Activated CD4-positive, CD25-positive, alpha-beta regulatory T cell (primary cell): ENCODE measurements around the gene SYT3.
"Not testable (repeated sequence)": the region's sequence is repeated elsewhere in the genome, so short reads cannot be mapped to it uniquely, and the experiment has no call there.

Source experiments
- DNase-seq, 4 experiments: peaks; one replicate each; lab custom pipeline; 2025; lab: John Stamatoyannopoulos, UW

Gene SYT3

DNA sequence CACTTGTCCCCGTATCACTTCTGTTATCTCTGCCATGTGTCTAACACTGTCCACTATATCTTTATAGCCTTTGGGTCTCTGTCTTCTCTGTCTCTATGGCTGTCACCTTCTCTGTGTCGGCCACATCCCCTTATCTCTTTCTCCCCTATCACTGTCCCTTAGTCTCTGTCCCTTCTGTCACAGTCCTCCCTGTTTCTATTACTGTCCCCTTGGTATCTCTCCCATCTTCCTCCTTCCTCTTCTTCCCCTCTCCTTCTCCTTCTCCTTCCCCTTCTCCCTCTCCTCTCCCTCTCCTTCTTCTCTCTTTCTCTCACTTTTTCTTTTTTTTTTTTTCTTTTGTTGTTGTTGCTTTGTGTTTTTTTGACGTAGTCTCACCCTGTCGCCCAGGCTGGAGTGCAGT is 36.7 kb downstream of the SYT3 start:
- no peak for DNase-seq

DNA sequence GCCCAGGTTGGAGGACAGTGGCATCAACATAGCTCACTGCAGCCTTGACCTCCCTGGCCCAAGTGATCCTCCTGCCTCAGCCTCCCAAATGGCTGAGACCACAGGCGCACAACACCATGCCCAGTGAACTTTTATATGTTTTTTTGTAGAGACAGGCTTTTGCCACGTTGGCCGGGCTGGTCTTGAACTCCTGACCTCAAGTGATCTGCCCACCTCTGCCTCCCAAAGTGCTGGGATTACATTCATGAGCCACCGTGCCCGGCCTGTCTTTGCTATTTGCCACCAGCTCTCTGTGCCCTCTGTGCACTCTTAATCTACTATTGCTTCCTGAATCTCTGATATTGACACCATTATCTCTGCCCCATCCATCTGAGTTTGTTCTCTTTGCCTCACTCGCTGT is 37.2 kb downstream of the SYT3 start:
- DNase-seq, result no peak

DNA sequence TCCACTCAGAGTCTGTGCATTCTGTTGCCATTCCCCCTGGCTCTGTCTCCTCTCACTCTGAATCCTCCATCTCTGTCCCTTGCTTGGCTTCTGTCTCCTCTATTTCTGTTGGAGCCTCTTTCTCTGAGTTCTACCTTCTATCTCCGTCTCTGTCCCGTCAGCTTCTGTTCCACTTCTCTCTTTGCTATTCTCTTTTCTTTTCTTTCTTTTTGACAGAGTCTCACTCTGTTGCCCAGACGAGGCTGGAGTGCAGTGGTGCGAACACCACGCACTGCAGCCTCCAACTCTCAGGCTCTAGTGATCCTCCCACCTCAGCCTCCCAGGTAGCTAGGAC is 37.6 kb downstream of the SYT3 start:
- no peak for DNase-seq

DNA sequence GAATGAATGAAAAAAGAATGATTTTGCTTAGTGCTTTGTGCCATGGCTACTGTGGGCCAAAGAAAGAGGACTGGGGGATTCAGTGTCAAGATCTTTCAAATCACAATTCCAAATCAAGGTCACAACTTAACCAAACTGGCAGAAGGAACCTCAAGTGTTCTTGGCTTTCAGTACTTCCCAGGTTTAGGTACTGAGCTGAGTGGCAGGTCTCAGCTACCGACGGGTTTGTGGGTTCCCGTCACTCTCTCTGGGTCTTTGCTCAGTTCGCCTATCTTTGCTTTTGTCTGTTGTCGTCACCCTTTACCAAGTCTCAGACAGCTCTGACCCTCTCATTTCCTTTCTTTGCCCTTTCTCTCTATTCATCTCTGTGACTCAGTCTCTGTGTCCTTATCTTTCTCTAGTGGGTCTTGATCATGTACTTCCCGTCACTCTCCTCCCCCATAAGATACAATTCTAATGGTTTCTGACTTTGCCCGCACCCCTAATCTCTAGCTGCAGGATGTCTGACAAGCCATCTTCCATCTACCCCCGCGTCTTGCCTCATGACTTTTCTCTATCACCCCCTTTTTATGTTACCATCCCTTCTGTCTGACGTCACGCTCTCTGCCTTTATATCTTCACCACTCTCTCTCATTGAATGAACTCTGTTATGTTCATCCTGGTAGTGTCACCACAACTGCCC is 38.1 kb downstream of the SYT3 start:
- DNase-seq, result no peak

DNA sequence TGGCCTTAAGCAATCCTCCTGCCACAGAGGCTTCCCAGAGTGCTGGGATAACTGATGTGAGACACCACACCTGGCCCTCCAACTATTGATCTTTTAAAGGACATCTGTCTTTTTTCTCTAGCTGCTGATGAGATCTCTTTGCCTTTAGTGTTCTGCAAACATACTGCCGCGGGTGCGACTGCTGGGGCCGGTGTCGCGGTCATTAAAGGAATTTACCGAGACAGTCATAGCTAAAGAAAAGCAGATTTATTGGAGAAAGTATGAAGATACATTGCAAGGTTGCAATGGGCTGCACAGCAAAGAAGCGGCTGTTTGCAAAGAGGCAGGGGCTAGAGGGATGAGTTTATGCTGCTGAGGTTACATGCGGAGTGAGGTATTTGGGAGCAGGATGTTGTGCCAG is 40.3 kb downstream of the SYT3 start:
- DNase-seq, result no peak

DNA sequence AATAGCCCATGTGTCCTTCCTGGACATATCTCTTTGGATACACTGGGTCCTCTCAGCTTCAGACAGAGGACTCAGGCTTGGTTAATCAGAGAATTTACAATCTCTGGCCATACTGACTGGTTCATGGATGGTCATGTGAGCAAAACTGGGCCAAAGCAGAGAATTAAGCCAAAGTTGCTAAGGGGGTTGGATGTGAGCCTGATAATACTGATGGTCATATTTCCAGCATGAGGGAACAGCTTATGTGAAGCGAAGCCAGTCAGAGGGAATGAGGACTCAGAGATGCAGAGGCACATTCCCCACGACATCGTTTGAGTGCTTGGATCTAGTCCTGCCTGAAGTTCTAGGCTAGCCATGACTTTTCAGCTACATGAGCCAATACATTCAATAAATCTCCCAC is 49.5 kb downstream of the SYT3 start:
- DNase-seq, result no peak

DNA sequence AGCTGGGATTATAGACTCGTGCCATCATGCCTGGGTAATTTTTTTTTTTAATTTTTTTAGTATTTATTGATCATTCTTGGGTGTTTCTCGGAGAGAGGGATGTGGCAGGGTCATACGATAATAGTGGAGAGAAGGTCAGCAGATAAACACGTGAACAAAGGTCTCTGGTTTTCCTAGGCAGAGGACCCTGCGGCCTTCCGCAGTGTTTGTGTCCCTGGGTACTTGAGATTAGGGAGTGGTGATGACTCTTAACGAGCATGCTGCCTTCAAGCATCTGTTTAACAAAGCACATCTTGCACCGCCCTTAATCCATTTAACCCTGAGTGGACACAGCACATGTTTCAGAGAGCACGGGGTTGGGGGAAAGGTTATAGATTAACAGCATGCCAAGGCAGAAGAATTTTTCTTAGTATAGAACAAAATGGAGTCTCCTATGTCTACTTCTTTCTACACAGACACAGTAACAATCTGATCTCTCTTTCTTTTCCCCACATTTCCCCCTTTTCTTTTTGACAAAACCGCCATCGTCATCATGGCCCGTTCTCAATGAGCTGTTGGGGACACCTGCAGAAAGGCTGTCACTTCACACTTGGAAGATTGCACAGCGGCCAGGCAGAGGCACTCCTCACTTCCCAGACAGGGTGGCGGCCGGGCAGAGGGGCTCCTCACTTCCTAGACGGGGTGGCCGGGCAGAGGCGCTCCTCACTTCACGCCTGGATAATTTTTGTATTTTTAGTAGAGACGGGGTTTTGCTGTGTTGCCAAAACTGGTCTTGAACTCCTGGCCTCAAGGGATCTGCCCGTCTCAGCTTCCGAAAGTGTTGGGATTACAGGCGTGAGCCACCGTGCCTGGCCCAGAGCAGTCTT is 57.7 kb downstream of the SYT3 start:
- not testable (repeated sequence) for DNase-seq

DNA sequence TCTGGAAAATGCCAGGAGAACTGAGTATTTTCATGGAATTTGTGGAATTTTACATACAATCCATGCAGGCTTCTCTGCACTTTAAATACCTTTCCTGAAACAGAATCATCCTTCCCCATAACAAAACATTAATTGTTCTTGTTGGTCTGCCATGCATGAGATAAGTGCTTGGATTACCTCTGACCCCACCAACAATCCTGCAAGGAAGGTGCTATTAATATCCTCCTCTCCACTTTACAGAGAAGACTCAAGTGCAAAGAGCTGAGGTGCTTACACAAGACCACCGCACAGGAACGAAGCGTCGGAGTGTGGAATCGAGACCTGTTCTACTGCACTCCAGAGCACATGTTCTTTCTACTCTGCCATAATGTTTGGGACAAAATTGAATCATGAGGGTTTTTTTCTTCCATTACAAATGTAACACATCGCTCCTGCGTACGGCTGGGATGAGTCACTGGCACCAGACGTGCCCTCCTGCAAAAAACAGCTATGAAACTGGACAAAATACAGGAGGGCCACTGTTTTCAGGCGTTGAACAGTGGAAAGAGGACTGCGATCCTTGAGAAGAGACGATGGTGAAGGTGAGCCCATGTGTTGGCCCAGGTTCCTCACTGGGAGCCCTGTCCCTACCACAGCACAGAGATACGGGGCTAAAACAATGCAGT is 58.6 kb downstream of the SYT3 start:
- no peak for DNase-seq

DNA sequence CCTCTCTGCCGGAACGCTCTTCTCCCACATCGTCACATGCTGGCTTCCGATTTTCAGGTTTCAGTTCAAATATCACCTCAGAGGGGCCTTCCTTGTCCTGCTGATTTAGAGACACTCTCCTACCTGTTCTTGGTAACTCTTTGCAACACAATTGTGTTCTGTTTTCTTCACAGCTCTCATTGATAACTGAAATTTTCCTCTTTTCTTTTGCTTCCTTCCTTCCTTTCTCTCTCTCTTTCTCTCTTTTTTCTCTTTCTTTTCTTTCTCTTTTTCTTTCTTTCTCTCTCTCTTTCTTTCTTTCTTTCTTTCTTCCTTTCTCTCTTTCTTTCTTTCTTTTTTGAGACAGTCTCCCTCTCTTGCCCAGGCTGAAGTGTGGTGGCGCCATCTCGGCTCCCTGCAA is 59.4 kb downstream of the SYT3 start:
- no peak for DNase-seq

DNA sequence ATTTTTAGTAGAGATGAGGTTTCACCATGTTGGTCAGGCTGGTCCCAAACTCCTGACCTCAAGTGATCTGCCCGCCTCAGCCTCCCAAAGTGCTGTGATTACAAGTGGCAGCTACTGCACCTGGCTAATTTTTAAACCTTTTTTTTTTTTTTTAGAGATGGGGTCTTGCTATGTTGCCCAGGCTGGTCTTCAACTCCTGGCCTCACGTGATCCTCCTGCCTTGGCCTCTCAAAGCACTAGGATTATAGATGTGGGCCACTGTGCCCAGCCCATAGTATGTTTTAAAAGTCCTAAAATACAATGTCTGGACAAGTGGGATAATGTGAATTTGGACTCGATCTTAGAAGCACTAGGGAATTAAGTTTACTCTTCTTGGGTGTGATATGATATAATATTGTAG is 62.9 kb downstream of the SYT3 start:
- not testable (repeated sequence) for DNase-seq

DNA sequence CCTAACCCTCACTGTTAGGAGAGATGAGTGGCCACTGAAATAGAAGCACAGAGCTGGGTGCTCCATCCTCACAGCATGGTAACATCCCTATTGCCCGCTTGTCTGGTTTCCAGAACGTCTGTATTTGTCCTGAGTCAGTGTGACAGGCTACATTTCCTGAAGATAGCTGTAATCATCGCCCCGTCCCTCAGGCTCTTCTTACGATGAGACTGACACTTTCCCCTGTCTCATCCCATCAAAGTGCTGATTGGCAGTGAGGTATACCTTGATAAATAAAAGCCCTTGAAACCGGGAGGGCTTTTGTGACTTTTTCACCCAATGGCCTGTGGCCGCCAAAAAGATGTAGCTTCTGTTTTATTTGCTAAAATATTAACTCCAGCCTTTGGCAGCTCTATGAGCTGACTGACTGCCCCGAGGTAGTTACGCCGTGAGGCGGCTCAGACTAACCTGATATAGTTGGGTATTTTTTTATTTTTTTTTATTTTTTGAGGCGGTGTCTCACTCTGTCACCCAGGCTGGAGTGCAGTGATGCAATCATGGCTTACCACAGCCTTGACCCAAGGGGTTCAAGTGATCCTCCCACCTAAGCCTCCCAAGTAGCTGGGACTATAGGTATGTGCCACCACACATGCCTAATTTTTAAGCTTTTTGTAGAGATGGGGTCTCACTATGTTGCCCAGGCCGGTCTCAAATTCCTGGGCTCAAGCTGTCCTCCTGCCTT is 65.8 kb downstream of the SYT3 start:
- no peak for DNase-seq
